GM18870 (cell line): ENCODE data around the gene CRIP3.

Experiments used
- ATAC-seq: cut with Tn5 transposase; IDR thresholded peaks from one replicate; pipeline ENCODE4 v1.9.1; 2021; ENCODE audit warnings: moderate library complexity; ENCODE audit not compliant: unreplicated experiment

Gene CRIP3

DNA sequence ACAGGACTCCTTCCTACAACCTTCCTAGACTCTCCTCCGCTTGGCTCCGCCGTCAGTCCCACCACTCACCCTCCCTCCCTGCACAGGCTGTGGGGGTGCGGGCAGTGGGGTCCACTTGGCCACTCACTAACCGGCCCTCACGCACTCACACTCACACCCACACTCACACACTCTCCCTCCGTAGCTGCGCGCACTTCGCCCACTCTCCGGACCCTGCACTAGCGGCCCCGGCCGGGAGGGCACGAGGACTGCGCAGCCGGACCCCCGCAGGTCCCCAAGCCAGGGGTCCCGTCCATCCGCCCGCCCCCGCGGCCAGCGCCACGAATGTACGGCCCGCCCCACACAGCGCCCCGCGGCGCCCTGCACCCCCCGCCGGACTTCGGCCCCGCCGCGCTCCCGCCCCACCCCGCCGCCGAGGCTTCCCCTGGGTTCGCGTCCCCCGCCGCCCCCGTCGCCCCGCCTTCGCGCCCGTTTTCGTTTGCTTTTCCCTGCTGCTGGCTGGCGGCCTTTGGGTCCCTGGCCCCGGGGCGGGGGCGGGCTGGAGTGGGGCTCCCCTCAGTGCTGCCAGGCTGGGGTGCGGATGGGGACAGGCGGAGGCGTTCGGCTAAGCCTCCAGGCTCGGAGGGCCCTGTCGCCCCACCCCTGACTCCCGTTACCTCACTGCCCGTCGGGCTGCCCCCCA is 33.6 kb downstream of the CRIP3 start:
- ATAC-seq = no peak

DNA sequence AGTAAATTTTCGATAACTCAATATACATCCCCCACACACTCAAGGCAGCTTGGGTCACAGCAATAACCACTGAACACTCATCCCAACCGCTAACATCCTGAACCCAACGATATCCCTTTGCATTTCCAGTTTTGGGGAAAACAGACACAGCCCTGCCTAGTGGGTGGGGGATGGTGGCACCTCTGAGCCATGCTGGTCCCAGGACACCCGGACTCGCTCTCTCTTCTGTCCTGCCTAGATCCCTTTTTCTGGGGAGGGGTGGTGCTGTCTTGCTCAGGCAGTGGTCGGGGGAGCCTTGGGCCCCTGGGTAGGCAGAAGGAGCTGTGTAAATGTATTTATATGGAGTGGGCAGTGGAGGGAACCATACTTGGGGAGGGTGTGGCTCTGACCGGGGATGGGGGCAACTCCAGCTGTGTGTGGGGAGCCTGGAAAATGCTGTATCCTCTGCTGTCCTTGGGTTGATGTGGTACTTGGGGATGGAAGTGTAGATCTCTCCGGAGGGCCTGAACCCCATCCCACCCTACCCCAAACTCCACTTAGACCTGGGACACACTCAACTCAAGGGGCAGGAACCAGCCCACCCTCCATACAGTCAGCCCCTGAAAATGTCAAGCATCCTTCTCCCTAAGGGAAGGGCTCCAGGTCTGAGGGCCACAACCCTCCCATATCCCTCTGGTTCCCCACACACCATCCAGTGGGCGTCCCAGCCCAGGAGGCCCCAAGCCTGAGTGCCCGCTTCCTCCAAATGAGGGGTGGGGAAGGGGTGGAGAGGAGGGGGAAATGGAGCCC is 34.3 kb downstream of the CRIP3 start:
- no peak for ATAC-seq

DNA sequence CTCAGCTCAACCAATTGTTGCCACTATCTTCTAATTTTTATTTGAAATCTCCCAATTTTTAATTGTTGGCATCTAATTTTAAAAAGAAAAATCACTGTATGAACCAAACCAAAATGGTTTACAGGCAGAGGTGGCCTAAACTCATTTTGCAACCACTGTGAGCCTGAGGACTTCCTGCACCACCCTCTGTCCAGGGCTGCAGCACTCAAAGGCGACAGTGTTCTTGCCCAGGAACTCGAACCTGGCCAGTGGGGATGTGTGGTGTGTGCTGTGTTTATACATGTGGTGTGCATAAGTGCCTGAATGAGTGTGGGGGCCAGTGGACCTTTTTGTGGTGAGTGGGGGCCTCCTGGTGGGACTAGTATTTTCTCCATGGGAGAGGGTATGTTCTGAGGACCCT is 34.9 kb downstream of the CRIP3 start:
- ATAC-seq = no peak

DNA sequence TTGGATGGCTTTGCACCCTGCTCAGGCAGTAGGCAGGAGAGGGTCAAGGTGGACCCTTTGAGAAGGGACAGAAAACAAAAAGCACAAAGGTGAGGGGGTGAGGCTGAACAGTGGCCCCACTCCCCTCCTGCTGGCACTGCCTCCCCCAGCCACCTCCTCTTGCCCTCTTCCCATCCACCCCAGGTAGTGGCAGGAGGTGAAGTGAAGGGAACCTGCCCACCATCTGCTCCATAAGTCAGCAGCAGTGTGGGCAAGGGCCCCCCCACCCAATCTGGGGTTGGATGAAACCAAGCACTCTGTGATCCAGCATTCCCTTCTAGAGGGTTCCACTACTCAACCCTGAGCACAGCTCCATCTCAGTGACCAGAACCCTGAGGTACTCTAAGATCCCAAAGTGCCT is 36.7 kb downstream of the CRIP3 start:
- no peak for ATAC-seq

DNA sequence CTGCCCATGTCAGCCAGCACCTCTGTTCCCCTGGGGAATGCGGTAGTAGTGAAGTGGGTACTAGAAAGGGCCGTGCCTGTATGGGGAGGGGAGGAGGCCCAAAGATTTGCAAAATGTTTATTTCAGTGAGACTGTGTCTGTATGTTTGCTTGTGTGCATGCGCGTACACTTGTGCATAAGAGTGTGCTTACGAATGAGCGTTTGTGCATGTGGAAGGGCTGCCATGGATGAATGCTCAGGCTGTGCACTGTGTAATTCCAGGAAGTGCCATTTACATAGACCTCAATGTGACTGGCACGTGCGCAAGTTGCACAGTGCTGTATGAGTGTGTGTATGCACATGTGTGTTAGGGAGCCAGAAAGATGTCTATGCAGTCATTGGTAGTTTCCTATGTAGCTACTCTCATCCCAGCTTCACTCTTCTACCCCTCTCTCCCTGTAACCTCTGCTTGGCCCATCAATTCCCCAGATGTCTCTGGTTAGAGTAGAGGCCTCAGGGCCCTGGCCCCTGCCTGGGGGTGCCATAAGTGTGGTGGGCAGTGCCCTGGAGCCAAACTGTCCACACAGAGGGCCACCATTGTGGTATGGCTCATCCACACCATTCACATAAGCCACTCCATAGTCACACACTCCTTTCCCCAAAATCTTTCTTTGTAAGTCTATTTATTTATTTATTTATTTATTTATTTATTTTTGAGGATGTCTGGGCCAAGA is 37.4 kb downstream of the CRIP3 start:
- ATAC-seq = no peak

DNA sequence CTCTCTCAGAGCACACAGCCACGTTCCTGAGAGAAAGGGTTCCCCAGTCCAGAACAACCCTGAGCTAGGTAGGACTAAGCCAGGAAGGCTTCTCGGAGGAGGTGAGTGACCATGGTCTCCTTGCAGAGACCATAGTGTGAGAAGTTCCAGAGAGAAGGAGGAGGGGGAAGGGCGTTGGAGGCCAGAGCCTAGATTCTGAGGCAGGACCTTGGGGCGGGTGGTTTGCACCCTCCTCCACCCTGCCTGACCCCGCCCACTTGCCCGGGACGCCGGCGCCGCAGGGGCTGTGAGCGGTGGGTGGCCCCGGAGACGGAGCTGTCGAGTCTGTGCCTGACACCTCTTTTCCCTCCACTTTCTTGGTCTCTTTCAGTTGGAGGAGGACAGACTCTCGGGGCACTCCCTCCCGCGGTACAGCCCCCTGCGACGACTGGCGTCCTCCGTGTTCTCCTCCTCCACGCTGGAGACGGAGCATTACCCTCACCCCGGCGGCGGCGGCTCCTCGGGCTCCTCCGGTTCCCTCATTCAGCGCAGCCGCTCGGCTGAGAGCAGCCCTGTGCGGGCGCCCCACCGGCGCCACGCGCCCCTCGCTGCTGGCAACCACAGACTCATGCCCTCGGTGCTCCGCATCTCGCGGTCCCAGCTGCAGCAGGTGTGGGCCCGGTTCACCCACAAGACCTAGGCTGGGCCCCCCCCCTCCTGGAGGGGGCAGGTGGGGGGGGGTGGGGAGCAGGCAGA is 39.2 kb downstream of the CRIP3 start:
- ATAC-seq = no peak

DNA sequence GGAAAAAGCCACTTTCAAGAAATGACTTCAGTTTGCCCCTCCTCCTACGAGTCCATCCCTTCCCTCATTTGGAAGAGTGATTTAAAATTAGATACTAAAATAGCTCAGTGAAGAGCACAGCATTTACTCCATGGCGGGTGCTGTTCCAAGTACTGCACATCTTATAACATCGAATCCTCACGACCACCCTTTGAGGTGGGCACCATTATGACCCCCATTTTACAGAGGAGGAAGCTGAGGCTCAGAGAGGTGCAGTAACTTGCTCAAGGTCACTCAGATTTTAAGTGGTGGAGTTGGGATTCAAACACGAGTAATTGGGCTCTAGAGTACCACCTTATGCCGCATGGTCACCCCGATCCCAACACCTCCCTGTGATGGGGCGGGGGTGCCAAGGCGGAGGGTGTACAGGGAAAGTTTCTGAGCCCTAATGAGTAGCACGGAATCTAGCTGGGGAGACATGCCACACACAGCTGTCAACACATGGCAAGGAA is 39.8 kb downstream of the CRIP3 start:
- no peak for ATAC-seq

DNA sequence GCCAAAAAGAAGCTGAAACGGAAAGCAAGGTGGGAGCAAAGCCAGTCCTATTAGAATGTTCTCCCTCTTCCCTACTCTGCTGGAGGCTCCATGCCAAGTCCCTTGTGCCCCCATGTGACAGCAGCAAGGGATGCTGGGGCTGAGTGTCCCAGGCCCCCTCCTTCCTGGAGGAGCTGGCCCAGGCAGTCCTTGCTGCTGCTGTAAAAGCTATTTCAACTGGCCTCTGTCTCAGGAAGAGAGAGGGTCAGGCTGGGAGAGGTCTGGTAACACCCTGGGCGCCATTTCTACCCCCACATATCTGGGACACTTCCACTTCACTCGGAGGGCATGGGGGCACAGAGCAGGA is 40.3 kb downstream of the CRIP3 start:
- ATAC-seq = no peak

DNA sequence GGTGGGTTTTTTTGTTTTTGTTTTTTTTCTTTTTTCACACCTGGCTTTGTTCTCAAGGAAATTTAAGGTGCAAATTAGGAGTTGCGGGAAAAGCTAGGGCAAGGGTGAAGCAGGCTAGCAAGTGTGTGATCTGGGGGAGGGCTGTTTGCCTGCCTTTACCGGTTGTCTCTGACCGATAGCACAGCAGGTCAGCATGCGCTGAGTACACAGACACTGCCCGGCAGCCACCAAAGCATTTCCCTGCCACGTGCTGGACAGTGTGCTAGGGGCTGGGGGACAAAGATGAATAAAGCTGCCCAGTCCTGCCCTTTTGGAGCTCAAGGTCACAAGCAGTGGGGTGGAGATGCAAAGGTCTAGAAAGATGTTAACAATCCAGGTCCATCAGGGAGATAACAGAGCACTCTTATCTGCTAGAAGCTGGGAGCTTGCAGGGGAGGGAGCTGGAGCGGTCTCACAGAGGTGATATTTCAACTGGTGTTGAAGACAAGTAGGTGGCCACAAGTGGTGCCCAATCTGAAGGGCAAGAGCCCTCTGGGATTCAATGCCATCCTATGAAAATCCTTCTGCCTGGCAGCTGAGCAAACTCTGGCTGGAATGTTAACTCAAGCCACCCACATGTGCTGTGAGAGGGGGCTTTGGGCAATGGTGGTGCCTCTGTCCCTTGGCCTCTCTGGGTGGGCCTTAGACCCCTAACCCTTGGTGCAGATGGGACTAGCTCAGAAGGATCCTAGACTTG is 40.8 kb downstream of the CRIP3 start:
- ATAC-seq = no peak

DNA sequence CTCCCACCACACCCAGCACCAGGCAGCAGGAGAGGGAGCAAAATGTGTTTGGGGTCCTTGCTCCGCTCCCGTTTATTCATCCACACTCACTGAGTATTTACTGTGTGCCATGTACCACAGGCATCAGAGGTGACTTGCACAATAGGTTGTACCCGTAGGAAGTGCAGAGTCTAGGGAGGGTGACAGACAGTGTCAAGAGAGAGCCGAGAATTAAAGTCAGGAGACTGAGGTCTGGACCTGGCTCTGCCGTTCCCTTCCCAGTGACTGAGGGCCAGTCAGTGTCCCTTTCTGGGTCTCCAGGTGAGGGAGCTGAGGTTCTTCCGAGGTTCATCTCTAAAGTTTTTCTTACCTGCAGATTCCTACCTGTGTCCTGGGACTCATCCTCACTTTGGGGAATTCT is 43.1 kb downstream of the CRIP3 start:
- no peak for ATAC-seq

DNA sequence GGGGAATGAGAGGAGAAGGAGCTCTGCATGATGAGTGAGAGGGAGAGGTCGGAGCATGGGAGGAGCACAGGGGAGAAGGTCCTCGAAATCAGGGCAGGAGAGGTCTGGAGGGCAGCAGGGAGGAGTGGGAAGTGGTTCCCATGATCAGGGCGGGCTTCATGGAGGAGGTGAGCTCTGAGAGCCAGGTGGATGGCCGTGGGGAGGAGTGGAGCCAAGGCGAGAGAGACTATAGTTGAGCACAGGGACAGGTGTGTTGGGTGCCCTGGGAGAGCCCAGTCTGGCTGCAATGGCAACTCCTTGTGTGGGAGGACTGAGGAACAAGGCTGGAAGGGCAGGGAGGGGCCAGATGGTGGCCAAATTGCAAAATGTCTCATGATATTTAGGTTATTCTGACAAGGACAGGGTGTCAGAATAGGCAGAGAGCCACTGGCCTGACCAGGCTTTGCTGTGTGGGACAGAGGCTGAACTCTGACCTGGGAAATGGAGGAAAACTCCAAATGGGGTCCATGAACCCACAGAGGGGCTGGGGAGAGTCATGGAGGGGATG is 44.0 kb downstream of the CRIP3 start:
- ATAC-seq = no peak

DNA sequence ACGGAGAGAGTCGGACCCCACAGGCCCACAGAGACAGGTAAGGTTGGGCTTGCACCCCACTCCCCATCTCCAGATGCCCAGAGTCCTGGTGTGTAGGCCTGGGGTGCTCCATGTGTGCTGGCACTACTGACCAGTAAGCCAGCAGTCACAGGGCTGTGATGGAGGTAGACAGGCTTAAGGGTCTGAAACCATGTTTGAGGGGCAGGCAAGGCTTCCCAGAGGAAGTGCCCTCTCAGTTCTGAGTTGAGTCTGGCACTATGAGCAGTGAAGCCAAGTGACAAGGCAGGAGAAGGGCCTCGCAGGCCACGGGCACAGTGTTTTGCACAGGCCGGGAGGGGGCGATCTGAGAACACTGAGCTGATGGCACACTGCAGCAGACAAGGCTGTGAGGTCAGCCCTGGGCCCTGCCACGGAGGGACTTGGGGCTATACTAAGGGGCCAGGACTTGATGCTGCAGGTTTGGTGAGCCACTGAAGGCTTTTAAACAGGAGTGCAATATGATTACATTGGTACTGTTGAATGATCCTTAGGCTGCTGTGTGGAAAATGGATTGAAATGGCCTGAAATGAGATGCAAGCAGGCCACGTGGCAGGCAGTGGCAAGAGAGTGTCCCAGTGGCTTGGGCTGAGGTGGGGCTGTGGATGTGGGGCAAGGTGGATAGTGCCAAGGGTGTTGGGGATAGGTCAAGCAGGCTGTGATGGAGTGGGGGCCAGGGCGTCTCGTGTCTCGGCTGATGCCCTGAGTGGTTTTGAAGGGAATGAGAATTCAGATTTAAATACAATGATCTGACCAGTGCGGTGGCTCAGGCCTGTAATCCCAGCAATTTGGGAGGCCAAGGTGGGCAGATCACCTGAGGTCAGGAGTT is 45.1 kb downstream of the CRIP3 start:
- ATAC-seq = no peak

DNA sequence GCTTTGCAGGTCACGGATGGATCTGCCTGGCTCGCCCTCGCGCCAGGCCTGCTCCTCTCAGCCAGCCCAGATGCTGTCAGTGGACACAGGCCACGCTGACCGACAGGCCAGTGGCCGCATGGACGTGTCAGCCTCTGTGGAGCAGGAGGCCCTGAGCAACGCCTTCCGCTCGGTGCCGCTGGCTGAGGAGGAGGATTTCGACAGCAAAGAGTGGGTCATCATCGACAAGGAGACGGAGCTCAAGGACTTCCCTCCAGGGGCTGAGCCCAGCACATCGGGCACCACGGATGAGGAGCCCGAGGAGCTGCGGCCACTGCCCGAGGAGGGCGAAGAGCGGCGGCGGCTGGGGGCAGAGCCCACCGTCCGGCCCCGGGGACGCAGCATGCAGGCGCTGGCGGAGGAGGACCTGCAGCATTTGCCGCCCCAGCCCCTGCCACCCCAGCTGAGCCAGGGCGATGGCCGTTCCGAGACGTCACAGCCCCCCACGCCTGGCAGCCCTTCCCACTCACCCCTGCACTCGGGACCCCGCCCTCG is 45.8 kb downstream of the CRIP3 start:
- ATAC-seq = no peak

DNA sequence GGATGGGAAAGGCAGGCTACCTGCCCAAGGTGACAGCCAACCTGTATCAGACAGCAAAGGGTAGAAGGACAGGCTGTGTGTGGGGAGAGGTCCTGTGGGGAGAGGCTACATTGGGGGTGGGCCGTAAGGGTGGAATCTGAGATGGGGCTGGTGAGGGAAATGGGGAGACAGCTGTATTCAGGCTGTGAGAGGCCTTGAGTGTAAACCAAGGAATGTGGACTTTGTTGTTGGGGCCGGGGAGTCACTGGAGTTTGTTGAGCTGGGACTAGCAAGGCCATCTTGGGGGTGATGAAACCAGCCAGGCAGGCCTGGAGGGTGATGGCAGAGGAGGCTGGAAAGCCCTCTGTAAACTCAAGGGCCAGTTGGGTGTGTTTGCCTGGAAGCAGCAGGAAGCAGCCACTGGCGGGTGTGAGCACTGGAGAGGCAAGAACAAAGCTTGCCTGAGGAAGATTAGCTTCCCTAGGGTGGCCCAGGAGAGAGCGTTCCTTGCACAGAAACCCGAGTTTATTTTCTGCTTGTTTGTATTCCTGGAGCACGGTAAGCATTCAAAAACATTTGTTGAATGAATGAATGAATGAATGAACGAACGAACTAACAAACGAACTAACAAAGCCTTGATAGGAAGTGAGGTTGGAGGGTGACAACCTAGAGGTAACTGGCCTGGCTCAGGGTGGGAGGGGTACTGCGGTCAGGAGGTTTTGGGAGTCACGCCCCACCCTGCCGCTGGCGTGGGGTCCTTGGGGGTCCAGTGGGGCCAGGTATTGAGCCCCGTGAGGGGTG is 46.4 kb downstream of the CRIP3 start:
- no peak for ATAC-seq

DNA sequence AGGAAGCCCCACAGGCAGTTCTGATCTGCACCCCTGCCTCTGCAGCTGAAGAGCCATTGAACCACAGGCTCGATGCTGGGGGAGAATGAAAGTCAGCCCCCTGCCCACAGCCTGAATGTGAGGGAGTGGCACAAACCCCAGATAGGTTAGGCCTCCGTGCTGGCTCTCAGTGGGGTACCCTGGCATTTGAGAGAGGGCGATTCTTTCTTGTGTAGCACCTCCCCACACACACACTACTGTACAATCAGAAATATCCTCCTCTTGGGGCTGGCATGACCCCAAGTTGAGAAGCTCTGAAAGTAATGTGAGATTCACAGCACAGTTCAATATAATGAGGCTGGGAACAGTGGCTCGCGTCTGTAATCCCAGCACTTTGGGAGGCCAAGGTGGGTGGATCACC is 47.4 kb downstream of the CRIP3 start:
- no peak for ATAC-seq

DNA sequence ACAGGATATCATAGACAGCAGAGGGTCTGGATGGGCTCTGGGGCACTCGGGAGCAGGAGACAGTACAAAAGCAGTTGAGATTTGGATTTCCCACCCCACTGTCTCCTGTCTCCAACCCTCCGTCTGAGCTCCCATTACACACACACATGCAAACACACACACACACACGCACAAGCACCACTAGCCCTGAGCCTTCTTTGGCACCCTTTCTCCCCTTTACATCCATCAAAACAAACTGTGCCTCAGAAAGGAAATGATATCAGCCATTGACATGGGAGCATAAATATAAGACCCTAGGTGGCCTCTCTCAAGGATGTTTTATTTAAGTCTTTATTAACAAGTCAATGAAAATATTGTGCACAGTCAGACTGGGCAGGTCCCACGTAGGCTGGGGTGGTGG is 47.8 kb downstream of the CRIP3 start:
- ATAC-seq = no peak

DNA sequence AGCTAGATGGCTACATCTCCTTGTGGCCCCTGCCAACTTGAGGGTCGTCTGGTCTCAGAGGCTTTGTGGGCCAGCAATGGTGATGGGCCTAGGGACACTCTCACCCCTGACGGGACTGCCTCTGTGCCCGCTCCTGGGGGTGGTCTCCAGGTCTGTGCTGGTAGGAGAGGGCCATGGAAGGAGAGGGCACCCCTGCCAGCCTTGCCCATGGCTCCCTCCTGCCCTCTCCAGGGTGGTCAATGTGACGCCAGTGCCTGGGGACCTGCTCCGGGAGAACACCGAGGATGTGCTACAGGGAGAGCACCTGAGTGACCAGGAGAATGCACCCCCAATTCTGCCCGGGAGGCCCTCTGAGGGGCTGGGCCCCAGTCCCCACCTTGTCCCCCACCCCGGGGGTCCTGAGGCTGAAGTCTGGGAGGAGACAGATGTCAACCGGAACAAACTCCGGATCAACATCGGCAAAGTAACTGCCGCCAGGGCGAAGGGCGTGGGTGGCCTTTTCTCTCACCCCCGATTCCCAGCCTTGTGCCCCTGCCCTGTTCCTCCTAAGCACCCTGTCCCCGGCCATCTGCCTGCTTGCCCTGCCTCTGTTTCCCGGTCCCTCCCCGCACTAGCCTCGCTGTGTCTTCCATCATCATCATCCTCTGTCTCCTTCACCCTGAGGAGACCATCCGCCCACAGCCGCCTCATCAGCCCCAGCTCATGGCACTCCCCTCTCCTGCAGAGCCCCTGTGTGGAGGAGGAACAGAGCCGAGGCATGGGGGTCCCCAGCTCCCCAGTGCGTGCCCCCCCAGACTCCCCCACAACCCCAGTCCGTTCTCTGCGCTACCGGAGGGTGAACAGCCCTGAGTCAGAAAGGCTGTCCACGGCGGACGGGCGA is 49.6 kb downstream of the CRIP3 start:
- no peak for ATAC-seq
